ENCODE measurements around the gene DCC.

DNA sequence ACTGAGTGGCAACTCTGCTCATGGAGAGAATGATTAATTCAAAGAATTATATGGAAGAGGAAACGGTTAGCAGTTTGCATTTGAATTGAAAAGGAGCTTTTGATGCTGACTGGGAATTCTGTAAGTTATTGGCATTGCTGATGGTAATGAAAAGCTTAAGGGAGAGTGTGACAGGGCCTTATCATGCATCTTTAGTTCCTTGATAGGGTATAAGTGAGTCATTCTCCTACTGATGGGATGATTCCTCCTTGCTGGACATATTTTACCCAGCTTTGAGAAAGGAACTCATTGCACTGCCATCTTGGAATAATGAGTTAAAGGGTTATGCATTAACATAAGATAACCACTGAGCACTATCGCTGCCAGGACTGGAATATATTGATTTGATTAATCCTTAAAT, 740.7 kb downstream of the DCC start:
- TF ChIP-seq, protein P1, sequence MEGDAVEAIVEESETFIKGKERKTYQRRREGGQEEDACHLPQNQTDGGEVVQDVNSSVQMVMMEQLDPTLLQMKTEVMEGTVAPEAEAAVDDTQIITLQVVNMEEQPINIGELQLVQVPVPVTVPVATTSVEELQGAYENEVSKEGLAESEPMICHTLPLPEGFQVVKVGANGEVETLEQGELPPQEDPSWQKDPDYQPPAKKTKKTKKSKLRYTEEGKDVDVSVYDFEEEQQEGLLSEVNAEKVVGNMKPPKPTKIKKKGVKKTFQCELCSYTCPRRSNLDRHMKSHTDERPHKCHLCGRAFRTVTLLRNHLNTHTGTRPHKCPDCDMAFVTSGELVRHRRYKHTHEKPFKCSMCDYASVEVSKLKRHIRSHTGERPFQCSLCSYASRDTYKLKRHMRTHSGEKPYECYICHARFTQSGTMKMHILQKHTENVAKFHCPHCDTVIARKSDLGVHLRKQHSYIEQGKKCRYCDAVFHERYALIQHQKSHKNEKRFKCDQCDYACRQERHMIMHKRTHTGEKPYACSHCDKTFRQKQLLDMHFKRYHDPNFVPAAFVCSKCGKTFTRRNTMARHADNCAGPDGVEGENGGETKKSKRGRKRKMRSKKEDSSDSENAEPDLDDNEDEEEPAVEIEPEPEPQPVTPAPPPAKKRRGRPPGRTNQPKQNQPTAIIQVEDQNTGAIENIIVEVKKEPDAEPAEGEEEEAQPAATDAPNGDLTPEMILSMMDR (IDR thresholded peaks at IDR 0.05; ENCODE audit: low read length), result no peak
- no peak for TF ChIP-seq EZH2phosphoT487 (IDR thresholded peaks at IDR 0.05; ENCODE audit: low read length)

All from MM.1S (cell line).